ENCODE data around the gene MORN1.

DNA sequence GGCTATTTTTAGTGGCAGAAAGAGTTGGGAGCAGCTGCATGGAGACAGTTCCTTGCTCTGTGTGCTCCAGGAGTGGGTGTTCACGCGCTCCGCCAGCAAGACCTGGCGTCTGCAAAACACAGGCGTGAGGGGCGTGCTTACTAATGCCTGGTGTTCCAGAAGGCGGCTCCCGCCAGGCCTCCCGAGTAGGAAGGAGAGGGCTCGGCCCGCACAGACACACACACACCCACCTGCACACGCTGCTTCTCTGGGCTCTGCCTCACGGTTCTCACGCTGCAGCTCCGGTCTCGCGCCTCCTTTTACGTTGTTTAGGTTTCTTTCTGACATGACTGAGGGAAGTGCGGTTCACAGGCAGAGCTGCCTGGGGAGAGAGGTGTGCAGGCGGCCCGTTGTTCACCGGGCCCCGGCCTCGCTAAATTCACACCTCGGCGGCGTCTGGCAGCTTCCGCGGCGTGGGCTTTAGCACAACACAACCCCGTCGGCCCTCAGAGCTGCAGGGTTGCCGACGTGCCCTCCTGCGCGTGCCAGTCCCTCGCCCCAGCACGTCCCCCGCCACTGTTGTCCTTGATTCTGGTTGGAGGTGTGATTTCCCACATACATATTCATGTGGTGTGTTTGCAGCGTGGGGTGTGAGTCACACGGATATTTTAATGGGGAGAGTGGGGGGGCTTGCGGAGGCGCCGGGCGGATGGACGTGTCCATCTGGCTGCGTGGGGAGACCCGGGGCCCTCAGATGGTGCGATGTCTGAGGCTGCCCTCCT, 86.3 kb downstream of the MORN1 start:
- TF ChIP-seq, protein P1, sequence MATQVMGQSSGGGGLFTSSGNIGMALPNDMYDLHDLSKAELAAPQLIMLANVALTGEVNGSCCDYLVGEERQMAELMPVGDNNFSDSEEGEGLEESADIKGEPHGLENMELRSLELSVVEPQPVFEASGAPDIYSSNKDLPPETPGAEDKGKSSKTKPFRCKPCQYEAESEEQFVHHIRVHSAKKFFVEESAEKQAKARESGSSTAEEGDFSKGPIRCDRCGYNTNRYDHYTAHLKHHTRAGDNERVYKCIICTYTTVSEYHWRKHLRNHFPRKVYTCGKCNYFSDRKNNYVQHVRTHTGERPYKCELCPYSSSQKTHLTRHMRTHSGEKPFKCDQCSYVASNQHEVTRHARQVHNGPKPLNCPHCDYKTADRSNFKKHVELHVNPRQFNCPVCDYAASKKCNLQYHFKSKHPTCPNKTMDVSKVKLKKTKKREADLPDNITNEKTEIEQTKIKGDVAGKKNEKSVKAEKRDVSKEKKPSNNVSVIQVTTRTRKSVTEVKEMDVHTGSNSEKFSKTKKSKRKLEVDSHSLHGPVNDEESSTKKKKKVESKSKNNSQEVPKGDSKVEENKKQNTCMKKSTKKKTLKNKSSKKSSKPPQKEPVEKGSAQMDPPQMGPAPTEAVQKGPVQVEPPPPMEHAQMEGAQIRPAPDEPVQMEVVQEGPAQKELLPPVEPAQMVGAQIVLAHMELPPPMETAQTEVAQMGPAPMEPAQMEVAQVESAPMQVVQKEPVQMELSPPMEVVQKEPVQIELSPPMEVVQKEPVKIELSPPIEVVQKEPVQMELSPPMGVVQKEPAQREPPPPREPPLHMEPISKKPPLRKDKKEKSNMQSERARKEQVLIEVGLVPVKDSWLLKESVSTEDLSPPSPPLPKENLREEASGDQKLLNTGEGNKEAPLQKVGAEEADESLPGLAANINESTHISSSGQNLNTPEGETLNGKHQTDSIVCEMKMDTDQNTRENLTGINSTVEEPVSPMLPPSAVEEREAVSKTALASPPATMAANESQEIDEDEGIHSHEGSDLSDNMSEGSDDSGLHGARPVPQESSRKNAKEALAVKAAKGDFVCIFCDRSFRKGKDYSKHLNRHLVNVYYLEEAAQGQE (IDR thresholded peaks at IDR 0.05; ENCODE audit: low read depth): no peak
- no peak for TF ChIP-seq TAF1 (IDR thresholded peaks at IDR 0.05; ENCODE audit: low read depth)
- TF ChIP-seq CREB1 (IDR thresholded peaks at IDR 0.05; ENCODE audit: low read depth): no peak
- TF ChIP-seq CEBPB (IDR thresholded peaks at IDR 0.05): no peak
- no peak for TF ChIP-seq FOXM1 (IDR thresholded peaks at IDR 0.05; ENCODE audit: borderline replicate concordance, low read depth)
